Mucosa of descending colon (tissue), 3 donors: ENCODE data around the gene MYO1E. TPM values are rescaled to one million over a fixed set of nuclear protein-coding genes. Genes with fewer than 3 reads are reported as not detected.

Experiments used
- ATAC-seq: fragments of 200-7000 bp; cut with Tn5 transposase; one replicate; pipeline ENCODE4 v1.9.1; 2020; ENCODE audit warnings: mild to moderate bottlenecking, moderate library complexity
- DNase-seq, 3 donors: peaks; one replicate each; pipeline ENCODE4 v3.0.0-alpha.2; 2020
- H3K36me3 ChIP-seq: fragments of 200-600 bp; one replicate; pipeline ENCODE4 v1.8.0; 2021; ENCODE audit warnings: low read depth, mild to moderate bottlenecking
- H3K4me1 ChIP-seq: fragments of 200-600 bp; one replicate; pipeline ENCODE4 v1.8.0; 2021; ENCODE audit warnings: low read depth, mild to moderate bottlenecking
- H3K4me3 ChIP-seq: fragments of 200-600 bp; one replicate; pipeline ENCODE4 v1.8.0; 2021; ENCODE audit warnings: mild to moderate bottlenecking
- H3K9me3 ChIP-seq: fragments of 200-600 bp; one replicate; pipeline ENCODE4 v1.8.0; 2021; ENCODE audit warnings: mild to moderate bottlenecking
- intact Hi-C, 2 donors: fragments of 100-400 bp; cut with DNase I in 1 of 2; cut with micrococcal nuclease in 1 of 2; formaldehyde crosslinking; loops; one replicate each; pipeline versions ENCODE4 v1.11.0 to v1.11.1; 2022; cut with DNase I, micrococcal nuclease
- total RNA-seq, 3 donors: library from RNA; stranded (reverse); fragmentation: NEBNext Ultra II Directional in 2 of 3; extraction: Animal tissue kit (Norgen Biotek cat#: 25700) in 2 of 3; gene quantifications; one replicate each; pipeline versions ENCODE4 v1.2.1 to v1.2.4, GENCODE V29; 2021 to 2023
- TF ChIP-seq, protein P1 (sequence below): fragments of 200-600 bp; IDR thresholded peaks from one replicate; pipeline ENCODE4 v1.8.0; 2022; ENCODE audit warnings: antibody characterized with exemption, mild to moderate bottlenecking
- donor health status: DM: no; HTN: no; CAD: no; lungs with moderate emphysema.
- donor health status: DM: no; HTN: no; CAD: no.
- donor health status: DM: no; HTN: yes; CAD: no.

Gene MYO1E
- total RNA-seq, 3 donors from 2014 or later, result 189 to 325 (median 283) TPM

- ATAC-seq (no peak), DNase-seq (no peak)
- Histone ChIP-seq H3K9me3 (no peaks in the 10 kb centered on the region), H3K4me3 (no peak overlapping the region), H3K4me1 (no peaks in the 10 kb centered on the region), H3K36me3 (no peaks in the 10 kb centered on the region)
- TF ChIP-seq, protein P1, sequence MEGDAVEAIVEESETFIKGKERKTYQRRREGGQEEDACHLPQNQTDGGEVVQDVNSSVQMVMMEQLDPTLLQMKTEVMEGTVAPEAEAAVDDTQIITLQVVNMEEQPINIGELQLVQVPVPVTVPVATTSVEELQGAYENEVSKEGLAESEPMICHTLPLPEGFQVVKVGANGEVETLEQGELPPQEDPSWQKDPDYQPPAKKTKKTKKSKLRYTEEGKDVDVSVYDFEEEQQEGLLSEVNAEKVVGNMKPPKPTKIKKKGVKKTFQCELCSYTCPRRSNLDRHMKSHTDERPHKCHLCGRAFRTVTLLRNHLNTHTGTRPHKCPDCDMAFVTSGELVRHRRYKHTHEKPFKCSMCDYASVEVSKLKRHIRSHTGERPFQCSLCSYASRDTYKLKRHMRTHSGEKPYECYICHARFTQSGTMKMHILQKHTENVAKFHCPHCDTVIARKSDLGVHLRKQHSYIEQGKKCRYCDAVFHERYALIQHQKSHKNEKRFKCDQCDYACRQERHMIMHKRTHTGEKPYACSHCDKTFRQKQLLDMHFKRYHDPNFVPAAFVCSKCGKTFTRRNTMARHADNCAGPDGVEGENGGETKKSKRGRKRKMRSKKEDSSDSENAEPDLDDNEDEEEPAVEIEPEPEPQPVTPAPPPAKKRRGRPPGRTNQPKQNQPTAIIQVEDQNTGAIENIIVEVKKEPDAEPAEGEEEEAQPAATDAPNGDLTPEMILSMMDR, result no peak
- intact Hi-C loops, result no loop called here
Measured at GRCh38 chr15:59385171-59385570, 12.5 kb upstream of the MYO1E start.

DNA sequence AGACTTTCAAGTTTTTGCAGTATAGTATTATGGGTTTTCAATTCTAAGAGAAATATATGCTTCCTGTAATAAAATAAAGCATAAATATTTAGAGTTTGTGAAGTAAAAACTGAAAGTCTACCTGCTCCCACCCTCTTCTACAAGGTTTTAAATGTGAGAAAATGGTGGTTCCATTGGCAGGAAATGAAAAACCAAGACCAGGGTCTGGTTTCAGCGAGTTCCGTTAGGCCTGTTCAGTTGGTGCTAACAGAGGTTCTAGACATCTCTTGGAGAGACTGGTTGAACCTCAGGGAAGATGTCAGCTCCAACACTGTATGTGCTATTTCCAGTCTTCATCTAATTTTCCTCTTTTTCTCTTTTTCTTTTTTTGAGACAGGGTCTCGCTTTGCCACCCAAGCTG lies 11.8 kb upstream of the MYO1E start:
- TF ChIP-seq, protein P1, result no peak
- no peaks in the 10 kb centered on the region for H3K9me3 ChIP-seq
- H3K36me3 ChIP-seq, result no peaks in the 10 kb centered on the region
- ATAC-seq, result no peak
- no peak for DNase-seq
- intact Hi-C loops, result no loop called here
- H3K4me3 ChIP-seq, result no peak overlapping the region
- no peaks in the 10 kb centered on the region for H3K4me1 ChIP-seq

GRCh38 chr15:59380902-59381610 lies 8.4 kb upstream of the MYO1E start:
- TF ChIP-seq, protein P1, result no peak
- H3K4me1 ChIP-seq, result no peaks in the 10 kb centered on the region
- DNase-seq (no peak), ATAC-seq (peak; percentile 90)
- intact Hi-C loops, result no loop called here
- H3K9me3 ChIP-seq, result no peaks in the 10 kb centered on the region
- no peaks in the 10 kb centered on the region for H3K36me3 ChIP-seq
- no peak overlapping the region for H3K4me3 ChIP-seq

DNA sequence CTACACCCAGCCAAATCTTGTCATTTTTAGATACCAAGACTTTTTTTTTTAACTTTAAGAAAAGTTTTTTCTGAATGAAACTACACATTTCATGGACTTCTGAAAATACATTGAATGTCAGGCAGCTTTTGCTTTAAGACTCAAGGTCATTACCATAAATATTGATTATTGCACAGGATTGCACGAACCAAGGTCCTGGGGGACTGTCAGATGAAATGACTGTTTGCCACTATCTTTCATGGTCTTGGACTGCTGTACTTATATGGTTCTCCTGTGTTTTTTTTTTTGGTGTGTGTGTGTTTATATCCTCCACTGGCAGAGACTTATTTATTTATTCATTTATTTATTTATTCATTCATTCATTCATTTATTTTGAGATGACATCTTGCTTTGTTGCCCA lies 6.9 kb upstream of the MYO1E start:
- intact Hi-C loops, result no loop called here
- Histone ChIP-seq H3K4me1 (no peaks in the 10 kb centered on the region), H3K9me3 (no peaks in the 10 kb centered on the region), H3K36me3 (no peaks in the 10 kb centered on the region), H3K4me3 (no peak overlapping the region)
- ATAC-seq (no peak), DNase-seq (no peak)
- TF ChIP-seq, protein P1, result no peak

GRCh38 chr15:59378855-59379254 lies 6.2 kb upstream of the MYO1E start:
- DNase-seq (no peak), ATAC-seq (no peak)
- Histone ChIP-seq H3K36me3 (no peaks in the 10 kb centered on the region), H3K9me3 (no peaks in the 10 kb centered on the region), H3K4me3 (no peak overlapping the region), H3K4me1 (no peaks in the 10 kb centered on the region)
- intact Hi-C loops, result no loop called here
- TF ChIP-seq, protein P1, result no peak

- TF ChIP-seq, protein P1, result no peak
- intact Hi-C loops, result no loop called here
- Histone ChIP-seq H3K36me3 (no peaks in the 10 kb centered on the region), H3K9me3 (no peaks in the 10 kb centered on the region), H3K4me3 (no peak overlapping the region), H3K4me1 (no peaks in the 10 kb centered on the region)
- no peak for DNase-seq
- ATAC-seq, result no peak
Measured at GRCh38 chr15:59377924-59378323, 5.3 kb upstream of the MYO1E start.
